ENCODE results near the gene CSMD2.

Gene CSMD2

DNA sequence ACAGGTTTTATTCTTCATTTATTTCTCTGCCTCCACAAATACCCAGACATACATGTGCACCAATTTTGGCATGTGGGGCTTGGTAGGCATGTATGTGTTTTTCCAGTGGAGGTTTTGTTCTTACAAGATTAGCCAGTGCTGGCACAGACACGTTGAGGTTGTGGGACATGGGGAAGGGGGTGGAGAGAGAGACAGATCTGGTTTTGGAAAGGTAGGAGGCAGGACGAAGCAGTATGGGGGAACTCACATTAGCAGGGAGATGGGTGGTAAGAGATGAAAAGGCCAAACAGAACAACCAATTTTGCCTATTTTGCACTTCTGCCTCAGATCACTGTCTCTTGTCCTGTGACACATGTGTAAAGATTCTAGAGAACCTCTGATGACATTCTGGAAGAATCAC lies 467.2 kb downstream of the CSMD2 start:
- Histone ChIP-seq H4K20me1 (ENCODE audit: low read depth, low read length) (no peaks in the 10 kb centered on the region), H3K27ac (ENCODE audit: low read depth, low read length) (no peak overlapping the region), H3K9me2 (replicated peaks; ENCODE audit: insufficient read depth, low read length) (no peaks in the 10 kb centered on the region), H3K27me3 (ENCODE audit: low read length) (no peaks in the 10 kb centered on the region), H3K4me3 (ENCODE audit: insufficient read depth, low read length, poor library complexity, severe bottlenecking) (no peak overlapping the region), H3F3A (ENCODE audit: insufficient read depth) (no peaks in the 10 kb centered on the region), H3K36me3 (ENCODE audit: low read length) (no peaks in the 10 kb centered on the region), H3K9ac (ENCODE audit: low read length) (no peak overlapping the region), H3K9me3 (ENCODE audit: insufficient read depth, low read length) (no peaks in the 10 kb centered on the region), H2AFZ (ENCODE audit: low read depth, low read length, severe bottlenecking) (no peak overlapping the region), H3K79me2 (ENCODE audit: insufficient read depth, low read length) (no peaks in the 10 kb centered on the region), H3K4me2 (ENCODE audit: low read depth, low read length, poor library complexity, severe bottlenecking) (no peak overlapping the region)
- TF ChIP-seq, protein P1, sequence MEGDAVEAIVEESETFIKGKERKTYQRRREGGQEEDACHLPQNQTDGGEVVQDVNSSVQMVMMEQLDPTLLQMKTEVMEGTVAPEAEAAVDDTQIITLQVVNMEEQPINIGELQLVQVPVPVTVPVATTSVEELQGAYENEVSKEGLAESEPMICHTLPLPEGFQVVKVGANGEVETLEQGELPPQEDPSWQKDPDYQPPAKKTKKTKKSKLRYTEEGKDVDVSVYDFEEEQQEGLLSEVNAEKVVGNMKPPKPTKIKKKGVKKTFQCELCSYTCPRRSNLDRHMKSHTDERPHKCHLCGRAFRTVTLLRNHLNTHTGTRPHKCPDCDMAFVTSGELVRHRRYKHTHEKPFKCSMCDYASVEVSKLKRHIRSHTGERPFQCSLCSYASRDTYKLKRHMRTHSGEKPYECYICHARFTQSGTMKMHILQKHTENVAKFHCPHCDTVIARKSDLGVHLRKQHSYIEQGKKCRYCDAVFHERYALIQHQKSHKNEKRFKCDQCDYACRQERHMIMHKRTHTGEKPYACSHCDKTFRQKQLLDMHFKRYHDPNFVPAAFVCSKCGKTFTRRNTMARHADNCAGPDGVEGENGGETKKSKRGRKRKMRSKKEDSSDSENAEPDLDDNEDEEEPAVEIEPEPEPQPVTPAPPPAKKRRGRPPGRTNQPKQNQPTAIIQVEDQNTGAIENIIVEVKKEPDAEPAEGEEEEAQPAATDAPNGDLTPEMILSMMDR (IDR thresholded peaks at IDR 0.05; ENCODE audit: insufficient read depth, low read length, poor library complexity, severe bottlenecking) = no peak
- TF ChIP-seq EZH2phosphoT487 (conservative IDR thresholded peaks at IDR 0.05; ENCODE audit: low read length) = no peak

DNA sequence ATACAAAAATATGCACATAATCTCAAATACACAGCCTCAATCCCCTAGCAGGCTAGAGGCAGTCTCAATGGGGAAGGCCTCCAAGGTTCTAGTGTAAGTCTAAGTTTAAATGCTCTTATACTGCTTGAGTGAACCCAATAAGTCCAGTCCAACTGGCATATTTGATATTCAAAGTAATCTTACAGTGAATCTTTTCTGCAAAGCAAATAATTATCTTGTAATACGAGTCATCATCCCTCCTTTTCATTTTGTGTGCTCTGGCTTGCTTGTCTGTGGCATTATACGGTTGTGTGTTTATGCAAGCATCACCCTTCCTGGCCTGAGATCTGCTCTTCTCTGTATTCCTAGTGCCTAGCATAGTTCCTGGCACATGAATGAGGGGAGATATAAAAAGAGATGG lies 468.1 kb downstream of the CSMD2 start:
- H3F3A ChIP-seq (ENCODE audit: insufficient read depth) = no peaks in the 10 kb centered on the region
- no peak overlapping the region for H3K4me2 ChIP-seq (ENCODE audit: low read depth, low read length, poor library complexity, severe bottlenecking)
- H2AFZ ChIP-seq (ENCODE audit: low read depth, low read length, severe bottlenecking) = no peak overlapping the region
- H3K9me2 ChIP-seq (replicated peaks; ENCODE audit: insufficient read depth, low read length) = no peaks in the 10 kb centered on the region
- H3K27ac ChIP-seq (ENCODE audit: low read depth, low read length) = no peak overlapping the region
- no peaks in the 10 kb centered on the region for H3K79me2 ChIP-seq (ENCODE audit: insufficient read depth, low read length)
- no peaks in the 10 kb centered on the region for H3K9me3 ChIP-seq (ENCODE audit: insufficient read depth, low read length)
- H3K4me3 ChIP-seq (ENCODE audit: insufficient read depth, low read length, poor library complexity, severe bottlenecking) = no peak overlapping the region
- no peaks in the 10 kb centered on the region for H3K27me3 ChIP-seq (ENCODE audit: low read length)
- H3K9ac ChIP-seq (ENCODE audit: low read length) = no peak overlapping the region
- no peaks in the 10 kb centered on the region for H4K20me1 ChIP-seq (ENCODE audit: low read depth, low read length)
- no peaks in the 10 kb centered on the region for H3K36me3 ChIP-seq (ENCODE audit: low read length)
- TF ChIP-seq, protein P1 (IDR thresholded peaks at IDR 0.05; ENCODE audit: insufficient read depth, low read length, poor library complexity, severe bottlenecking) = no peak

DNA sequence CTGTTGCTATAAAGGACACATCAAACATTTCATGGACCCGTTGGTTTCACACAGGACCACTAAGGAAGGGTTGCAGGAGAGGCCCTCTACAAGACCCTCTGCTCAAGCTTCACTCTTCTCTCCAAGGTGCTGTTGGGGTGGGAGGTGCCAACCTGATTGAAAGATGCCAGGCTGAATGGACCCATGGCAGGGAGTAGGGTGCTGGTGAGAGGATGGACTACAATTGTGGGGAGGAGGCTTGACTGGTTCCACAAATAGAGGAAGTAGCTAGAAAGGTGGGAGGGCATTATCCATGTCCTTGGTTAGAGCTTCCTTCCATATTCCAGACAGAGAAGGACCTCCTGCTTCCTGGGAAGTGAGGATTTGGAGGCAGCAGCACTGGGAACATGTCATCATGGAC lies 468.7 kb downstream of the CSMD2 start:
- no peaks in the 10 kb centered on the region for H3K79me2 ChIP-seq (ENCODE audit: insufficient read depth, low read length)
- H3K27ac ChIP-seq (ENCODE audit: low read depth, low read length) = no peak overlapping the region
- H3K27me3 ChIP-seq (ENCODE audit: low read length) = no peaks in the 10 kb centered on the region
- TF ChIP-seq EZH2phosphoT487 (conservative IDR thresholded peaks at IDR 0.05; ENCODE audit: low read length) = no peak
- TF ChIP-seq, protein P1 (IDR thresholded peaks at IDR 0.05; ENCODE audit: insufficient read depth, low read length, poor library complexity, severe bottlenecking) = no peak
- H3K9me3 ChIP-seq (ENCODE audit: insufficient read depth, low read length) = no peaks in the 10 kb centered on the region
- H3K36me3 ChIP-seq (ENCODE audit: low read length) = no peaks in the 10 kb centered on the region
- no peak overlapping the region for H3K9ac ChIP-seq (ENCODE audit: low read length)
- no peaks in the 10 kb centered on the region for H4K20me1 ChIP-seq (ENCODE audit: low read depth, low read length)
- no peak overlapping the region for H2AFZ ChIP-seq (ENCODE audit: low read depth, low read length, severe bottlenecking)
- no peaks in the 10 kb centered on the region for H3K9me2 ChIP-seq (replicated peaks; ENCODE audit: insufficient read depth, low read length)
- no peak overlapping the region for H3K4me2 ChIP-seq (ENCODE audit: low read depth, low read length, poor library complexity, severe bottlenecking)
- H3F3A ChIP-seq (ENCODE audit: insufficient read depth) = no peaks in the 10 kb centered on the region
- no peak overlapping the region for H3K4me3 ChIP-seq (ENCODE audit: insufficient read depth, low read length, poor library complexity, severe bottlenecking)
